NCI-H2107 (cell line): ENCODE data around the gene SIPA1L2.

ENCODE experiments used
- DNase-seq: peaks from one replicate; lab custom pipeline; 2025; lab: John Stamatoyannopoulos, UW

SIPA1L2 gene

GRCh38 chr1:232589111-232589811 is 40.7 kb downstream of the SIPA1L2 start:
- no peak for DNase-seq

- no peak for DNase-seq
Observed at GRCh38 chr1:232587141-232588008, 42.6 kb downstream of the SIPA1L2 start.

- no peak for DNase-seq
Observed at GRCh38 chr1:232586679-232587078, 43.3 kb downstream of the SIPA1L2 start.

- no peak for DNase-seq
Observed at GRCh38 chr1:232585486-232585885, 44.4 kb downstream of the SIPA1L2 start.

- no peak for DNase-seq
Observed at GRCh38 chr1:232581932-232582331, 48.0 kb downstream of the SIPA1L2 start.
